ENCODE results near the gene WNT3. TPM values are rescaled to one million over a fixed set of nuclear protein-coding genes. Genes with fewer than 3 reads are reported as not detected.

WNT3 gene
- total RNA-seq, 1 donor from 2014 or later = 0.07 TPM

GRCh38 chr17:46815474-46816353 is 2.8 kb downstream of the WNT3 start:
- Mint-ChIP-seq H3K4me1 (ENCODE audit: low read depth) (peaks cover 2% of the 10 kb centered on the region), H3K4me3 (ENCODE audit: low read depth) (no peak overlapping the region), H3K9me3 (no peaks in the 10 kb centered on the region), H3K27me3 (ENCODE audit: low read depth) (peaks cover 60% of the 10 kb centered on the region), H3K27ac (no peak overlapping the region), H3K36me3 (ENCODE audit: low read depth) (no peaks in the 10 kb centered on the region)
- no peak for DNase-seq (ENCODE audit: low spot score)
- intact Hi-C loops (cut with micrococcal nuclease) = loop anchor here (5.0 kb wide), 1 partner anchor 43 kb away; no protein-coding TSS in a partner anchor

GRCh38 chr17:46814446-46814845 is 4.0 kb downstream of the WNT3 start:
- intact Hi-C loops (cut with micrococcal nuclease) = no loop called here
- H3K4me3 Mint-ChIP-seq (ENCODE audit: low read depth) = no peak overlapping the region
- no peaks in the 10 kb centered on the region for H3K36me3 Mint-ChIP-seq (ENCODE audit: low read depth)
- H3K27ac Mint-ChIP-seq = no peak overlapping the region
- no peak for DNase-seq (ENCODE audit: low spot score)
- H3K9me3 Mint-ChIP-seq = no peaks in the 10 kb centered on the region
- peaks cover 2% of the 10 kb centered on the region for H3K4me1 Mint-ChIP-seq (ENCODE audit: low read depth)
- peaks cover 50% of the 10 kb centered on the region for H3K27me3 Mint-ChIP-seq (ENCODE audit: low read depth)

- H3K27ac Mint-ChIP-seq = no peak overlapping the region
- peaks cover 46% of the 10 kb centered on the region for H3K27me3 Mint-ChIP-seq (ENCODE audit: low read depth)
- no peak for DNase-seq (ENCODE audit: low spot score)
- intact Hi-C loops (cut with micrococcal nuclease) = no loop called here
- no peaks in the 10 kb centered on the region for H3K36me3 Mint-ChIP-seq (ENCODE audit: low read depth)
- H3K4me3 Mint-ChIP-seq (ENCODE audit: low read depth) = no peak overlapping the region
- H3K4me1 Mint-ChIP-seq (ENCODE audit: low read depth) = peaks cover 2% of the 10 kb centered on the region
- H3K9me3 Mint-ChIP-seq = no peaks in the 10 kb centered on the region
Observed at GRCh38 chr17:46813920-46814319, 4.6 kb downstream of the WNT3 start.

GRCh38 chr17:46812624-46813318 is 5.7 kb downstream of the WNT3 start:
- Mint-ChIP-seq H3K4me1 (ENCODE audit: low read depth) (peaks cover 2% of the 10 kb centered on the region), H3K4me3 (ENCODE audit: low read depth) (no peak overlapping the region), H3K27ac (no peak overlapping the region), H3K27me3 (ENCODE audit: low read depth) (peaks cover 41% of the 10 kb centered on the region), H3K9me3 (no peaks in the 10 kb centered on the region), H3K36me3 (ENCODE audit: low read depth) (no peaks in the 10 kb centered on the region)
- DNase-seq (ENCODE audit: low spot score) = no peak
- intact Hi-C loops (cut with micrococcal nuclease) = no loop called here

GRCh38 chr17:46811978-46812583 is 6.4 kb downstream of the WNT3 start:
- no peaks in the 10 kb centered on the region for H3K9me3 Mint-ChIP-seq
- H3K36me3 Mint-ChIP-seq (ENCODE audit: low read depth) = no peaks in the 10 kb centered on the region
- H3K4me3 Mint-ChIP-seq (ENCODE audit: low read depth) = no peak overlapping the region
- H3K27me3 Mint-ChIP-seq (ENCODE audit: low read depth) = peaks cover 34% of the 10 kb centered on the region
- H3K27ac Mint-ChIP-seq = no peak overlapping the region
- DNase-seq (ENCODE audit: low spot score) = no peak
- H3K4me1 Mint-ChIP-seq (ENCODE audit: low read depth) = no peaks in the 10 kb centered on the region
- intact Hi-C loops (cut with micrococcal nuclease) = no loop called here

- Mint-ChIP-seq H3K9me3 (no peaks in the 10 kb centered on the region), H3K27ac (no peak overlapping the region), H3K27me3 (ENCODE audit: low read depth) (peaks cover 22% of the 10 kb centered on the region), H3K4me1 (ENCODE audit: low read depth) (no peaks in the 10 kb centered on the region), H3K4me3 (ENCODE audit: low read depth) (no peak overlapping the region), H3K36me3 (ENCODE audit: low read depth) (no peaks in the 10 kb centered on the region)
- no peak for DNase-seq (ENCODE audit: low spot score)
- intact Hi-C loops (cut with micrococcal nuclease) = no loop called here
Observed at GRCh38 chr17:46810837-46811236, 7.7 kb downstream of the WNT3 start.

GRCh38 chr17:46809110-46809571 is 9.4 kb downstream of the WNT3 start:
- Mint-ChIP-seq H3K4me3 (ENCODE audit: low read depth) (no peak overlapping the region), H3K27me3 (ENCODE audit: low read depth) (peaks cover 19% of the 10 kb centered on the region), H3K4me1 (ENCODE audit: low read depth) (no peaks in the 10 kb centered on the region), H3K9me3 (no peaks in the 10 kb centered on the region), H3K36me3 (ENCODE audit: low read depth) (no peaks in the 10 kb centered on the region), H3K27ac (no peak overlapping the region)
- intact Hi-C loops (cut with micrococcal nuclease) = no loop called here
- no peak for DNase-seq (ENCODE audit: low spot score)

- no peak for DNase-seq (ENCODE audit: low spot score)
- Mint-ChIP-seq H3K27ac (no peak overlapping the region), H3K4me1 (ENCODE audit: low read depth) (no peaks in the 10 kb centered on the region), H3K4me3 (ENCODE audit: low read depth) (no peak overlapping the region), H3K36me3 (ENCODE audit: low read depth) (no peaks in the 10 kb centered on the region), H3K27me3 (ENCODE audit: low read depth) (peaks cover 2% of the 10 kb centered on the region), H3K9me3 (no peaks in the 10 kb centered on the region)
- intact Hi-C loops (cut with micrococcal nuclease) = no loop called here
Observed at GRCh38 chr17:46805771-46806170, 12.7 kb downstream of the WNT3 start.

- no peak overlapping the region for H3K27ac Mint-ChIP-seq
- DNase-seq (ENCODE audit: low spot score) = no peak
- no peaks in the 10 kb centered on the region for H3K36me3 Mint-ChIP-seq (ENCODE audit: low read depth)
- no peaks in the 10 kb centered on the region for H3K9me3 Mint-ChIP-seq
- H3K4me1 Mint-ChIP-seq (ENCODE audit: low read depth) = no peaks in the 10 kb centered on the region
- H3K27me3 Mint-ChIP-seq (ENCODE audit: low read depth) = peaks cover 1% of the 10 kb centered on the region
- H3K4me3 Mint-ChIP-seq (ENCODE audit: low read depth) = no peak overlapping the region
- intact Hi-C loops (cut with micrococcal nuclease) = no loop called here
Observed at GRCh38 chr17:46803544-46803943, 14.9 kb downstream of the WNT3 start.

GRCh38 chr17:46802800-46803199 is 15.7 kb downstream of the WNT3 start:
- no peak for DNase-seq (ENCODE audit: low spot score)
- H3K27me3 Mint-ChIP-seq (ENCODE audit: low read depth) = no peaks in the 10 kb centered on the region
- no peaks in the 10 kb centered on the region for H3K36me3 Mint-ChIP-seq (ENCODE audit: low read depth)
- H3K27ac Mint-ChIP-seq = no peak overlapping the region
- intact Hi-C loops (cut with micrococcal nuclease) = no loop called here
- no peaks in the 10 kb centered on the region for H3K9me3 Mint-ChIP-seq
- no peak overlapping the region for H3K4me3 Mint-ChIP-seq (ENCODE audit: low read depth)
- no peaks in the 10 kb centered on the region for H3K4me1 Mint-ChIP-seq (ENCODE audit: low read depth)

- Mint-ChIP-seq H3K36me3 (ENCODE audit: low read depth) (no peaks in the 10 kb centered on the region), H3K27ac (no peak overlapping the region), H3K9me3 (no peaks in the 10 kb centered on the region), H3K4me1 (ENCODE audit: low read depth) (no peaks in the 10 kb centered on the region), H3K4me3 (ENCODE audit: low read depth) (no peak overlapping the region), H3K27me3 (ENCODE audit: low read depth) (peaks cover 4% of the 10 kb centered on the region)
- no peak for DNase-seq (ENCODE audit: low spot score)
- intact Hi-C loops (cut with micrococcal nuclease) = no loop called here
Observed at GRCh38 chr17:46800573-46800972, 17.9 kb downstream of the WNT3 start.

GRCh38 chr17:46796956-46797530 is 21.4 kb downstream of the WNT3 start:
- DNase-seq (ENCODE audit: low spot score) = no peak
- H3K27ac Mint-ChIP-seq = no peak overlapping the region
- no peak overlapping the region for H3K4me3 Mint-ChIP-seq (ENCODE audit: low read depth)
- H3K4me1 Mint-ChIP-seq (ENCODE audit: low read depth) = no peaks in the 10 kb centered on the region
- intact Hi-C loops (cut with micrococcal nuclease) = no loop called here
- no peaks in the 10 kb centered on the region for H3K9me3 Mint-ChIP-seq
- H3K27me3 Mint-ChIP-seq (ENCODE audit: low read depth) = peaks cover 5% of the 10 kb centered on the region
- no peaks in the 10 kb centered on the region for H3K36me3 Mint-ChIP-seq (ENCODE audit: low read depth)

Measured in activated T-helper 2 cell treated with anti-CD3 and anti-CD28 coated beads, Interferon-gamma antibody, Interleukin-2, Interleukin-4, amounts not matched to agents 10 μg/mL and 5 μg/mL and 100 μg/mL, durations not matched to agents 14 hours and 24 hours and 36 hours (primary cell).